Subcutaneous adipose tissue (tissue), 4 donors: ENCODE measurements around the gene RMND5A. TPM values are rescaled to one million over a fixed set of nuclear protein-coding genes. Genes with fewer than 3 reads are reported as not detected.

Source experiments
- CTCF ChIP-seq: fragments of 450-650 bp; IDR thresholded peaks from one replicate; pipeline ENCODE4 v1.5.1; 2016; ENCODE audit warnings: low read depth, mild to moderate bottlenecking, control low read depth, antibody characterized with exemption, moderate library complexity
- total RNA-seq, 4 donors: library from RNA; depleted of rRNA; stranded (reverse); fragments of >200 nt; gene quantifications; one replicate each; pipeline ENCODE4 v1.1.0, GENCODE V29; 2016

RMND5A gene
- total RNA-seq, 4 donors from 2014 or later: 44.2 to 79.4 (median 59.2) TPM

DNA sequence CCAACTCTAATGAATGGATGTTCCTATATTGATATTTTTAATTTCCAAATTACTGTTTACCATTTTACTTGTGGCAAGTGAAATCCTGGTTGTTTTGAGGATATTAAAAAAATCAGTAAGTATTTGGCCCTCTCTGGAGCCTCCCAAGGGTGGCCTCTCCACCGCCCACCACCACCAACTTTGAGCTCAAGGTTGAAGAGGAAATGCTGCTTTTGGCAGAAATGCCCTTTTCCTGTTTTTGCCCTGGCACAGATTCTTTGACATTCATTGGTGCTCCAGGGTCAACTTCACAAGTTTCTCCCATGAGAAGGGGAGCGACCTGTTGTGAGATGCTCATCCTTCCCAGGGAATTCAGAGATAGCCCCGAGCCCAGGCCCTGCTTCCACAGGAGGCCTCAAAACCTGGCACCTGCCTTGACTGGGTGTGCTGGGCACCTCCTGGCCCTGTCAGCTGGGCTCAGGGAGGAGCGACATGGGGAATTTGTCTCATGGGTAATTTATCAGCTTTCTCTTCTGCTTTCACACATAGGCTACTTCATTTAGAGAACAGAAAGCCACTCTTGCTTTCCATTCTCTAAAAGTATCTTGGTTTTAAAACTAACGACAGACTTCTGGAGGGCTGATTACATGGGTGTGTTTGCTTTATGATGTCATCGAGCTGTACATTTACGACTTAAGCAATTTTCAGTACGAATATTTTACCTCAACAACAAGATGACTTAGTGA is 63.7 kb downstream of the RMND5A start:
- TF ChIP-seq CTCF: no peak

GRCh38 chr2:86785456-86785855 is 65.4 kb downstream of the RMND5A start:
- no peak for TF ChIP-seq CTCF

GRCh38 chr2:86786001-86786536 is 66.0 kb downstream of the RMND5A start:
- no peak for TF ChIP-seq CTCF

DNA sequence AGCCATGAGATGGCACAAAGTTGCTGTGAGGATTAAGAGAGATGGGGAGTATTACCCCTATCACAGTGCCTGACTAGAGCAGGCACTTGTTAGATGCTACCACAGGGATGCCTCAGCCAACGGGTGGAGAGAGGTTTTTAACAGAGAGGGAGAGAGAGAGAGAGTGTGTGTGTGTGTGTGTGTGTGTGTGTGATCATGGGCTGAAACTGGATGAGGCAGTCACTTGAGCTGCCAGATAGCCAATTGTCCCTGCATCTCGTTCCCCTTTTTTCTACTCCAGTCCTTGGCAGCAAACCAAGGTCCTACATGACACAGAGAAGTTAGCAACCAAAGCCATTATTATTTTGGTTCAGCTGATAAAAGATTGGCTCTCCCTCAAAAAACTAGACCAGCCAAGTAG is 67.6 kb downstream of the RMND5A start:
- TF ChIP-seq CTCF: no peak

- no peak for TF ChIP-seq CTCF
Observed at GRCh38 chr2:86788165-86788564, 68.1 kb downstream of the RMND5A start.

DNA sequence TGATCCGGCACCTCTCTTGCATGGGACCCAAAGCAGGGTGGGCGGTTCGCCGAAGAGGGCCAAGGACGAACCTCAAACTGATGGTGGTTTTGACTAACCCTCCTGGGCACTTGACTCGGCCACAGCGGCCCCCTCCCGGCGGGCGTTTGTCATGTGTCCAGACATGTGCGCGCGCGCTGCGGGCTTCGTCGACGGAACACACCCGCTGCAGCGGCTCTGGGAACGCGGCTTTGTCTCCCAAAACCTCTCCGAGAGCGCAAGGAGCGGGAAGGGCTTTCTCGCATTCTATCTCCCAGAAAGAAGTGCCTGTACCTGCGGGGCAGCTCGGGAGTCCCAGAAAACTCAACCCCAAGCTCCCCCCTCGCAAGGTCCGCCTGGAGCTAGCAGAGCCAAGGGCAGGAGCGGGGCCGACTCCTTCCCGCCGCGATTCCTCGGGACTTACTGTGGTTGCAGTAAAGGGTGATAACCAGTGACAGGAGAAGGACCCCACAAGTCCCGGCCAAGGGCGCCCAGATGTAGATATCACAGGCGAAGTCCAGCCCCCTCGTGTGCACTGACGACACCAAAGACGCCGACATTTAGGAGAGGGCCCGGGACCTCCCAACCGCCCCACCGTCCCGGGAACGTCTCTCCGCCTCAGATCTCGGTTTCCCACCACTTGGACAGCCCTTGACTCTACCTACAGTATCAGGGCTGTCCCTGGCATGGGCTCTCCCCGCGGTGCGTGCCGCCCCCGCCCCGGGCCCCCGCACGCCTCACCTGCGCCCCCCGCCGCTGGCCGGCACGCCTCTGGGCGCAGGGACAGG is 69.0 kb downstream of the RMND5A start:
- TF ChIP-seq CTCF: no peak

- no peak for TF ChIP-seq CTCF
Observed at GRCh38 chr2:86789687-86790133, 69.6 kb downstream of the RMND5A start.
